Left cardiac atrium (tissue), 4 donors: ENCODE data around the gene DHRS4. TPM values are rescaled to one million over a fixed set of nuclear protein-coding genes. Genes with fewer than 3 reads are reported as not detected.

Experiments
- ATAC-seq, 2 donors: fragments of 200-7000 bp; cut with Tn5 transposase; one replicate each; pipeline ENCODE4 v1.9.1; 2020; ENCODE audit warnings: mild to moderate bottlenecking in 2 of 2, moderate library complexity in 2 of 2
- DNase-seq: peaks from one replicate; pipeline ENCODE4 v3.0.0-alpha.2; 2020
- intact Hi-C, 2 donors: fragments of 100-400 bp; cut with DNase I; formaldehyde crosslinking; loops; one replicate each; pipeline versions ENCODE4 v1.14.1 to v1.15.1; 2022 to 2023
- long read RNA-seq: library from polyadenylated mRNA; unstranded; transcript quantifications from one replicate; pipeline ENCODE4 v2.0.0, GENCODE V29; 2021
- total RNA-seq, 2 donors: library from RNA; stranded (reverse); fragmentation: NEBNext Ultra II Directional; extraction: Animal tissue kit (Norgen Biotek cat#: 25700); gene quantifications; one replicate each; pipeline ENCODE4 v1.2.1, GENCODE V29; 2021
- donor health status: DM: no; HTN: yes; CAD: no.
- donor health status: DM: no; HTN: yes; CAD: no; lungs with severe emphysema.
- donor health status: DM: yes; HTN: yes; CAD: no.
- donor health status: Dilated cardiomyopathy.

Gene DHRS4
- 10 to 100 TPM; 20.5 to 25.3 TPM for total RNA-seq
- long read RNA-seq, transcript DHRS4-201 (8 exons, 1,443 nt): major isoform, 18 of 23 reads
- long read RNA-seq, partial matches to known transcripts: 0 of 23 reads
- long read RNA-seq, other reads (novel, unspliced or antisense): 1 of 23 reads

DNA sequence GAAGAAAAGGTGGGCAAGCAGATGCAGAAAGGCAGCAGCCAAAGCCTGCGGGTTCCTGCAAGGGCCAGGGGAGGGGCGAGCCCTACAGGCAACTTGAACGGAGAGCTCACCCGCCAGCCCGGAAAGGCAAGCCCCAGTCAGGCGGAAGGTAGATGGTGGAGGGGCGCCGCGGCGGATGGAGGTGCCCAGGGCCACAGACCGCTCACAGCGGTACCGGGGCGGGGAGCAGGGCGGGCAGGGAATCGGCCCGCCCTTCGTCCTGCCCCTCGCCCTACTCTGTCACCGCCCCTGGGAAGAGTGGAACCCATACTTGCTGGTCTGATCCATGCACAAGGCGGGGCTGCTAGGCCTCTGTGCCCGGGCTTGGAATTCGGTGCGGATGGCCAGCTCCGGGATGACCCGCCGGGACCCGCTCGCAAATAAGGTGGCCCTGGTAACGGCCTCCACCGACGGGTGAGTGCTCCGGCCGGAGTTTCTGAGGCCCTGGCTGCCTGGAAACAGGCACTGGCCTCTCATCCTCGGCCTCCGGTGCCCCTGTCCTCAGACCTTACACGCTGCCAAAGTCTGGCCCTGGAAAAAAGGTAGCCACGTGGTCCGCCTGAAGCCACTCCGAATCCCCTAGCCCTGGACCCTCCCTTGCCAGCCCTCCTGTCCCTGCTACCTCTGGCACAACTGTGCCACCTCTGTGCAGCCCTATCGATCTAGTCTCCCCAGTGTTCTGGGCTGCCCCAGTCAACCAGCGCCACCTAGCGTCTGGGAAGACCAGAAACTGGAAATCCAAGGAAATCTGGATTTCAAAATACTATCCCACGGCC is at the start of gene DHRS4:
Gene DHRS4 (plus strand): TSS at position 307 of the 815 bp plus-strand sequence. CDS start 19 bp downstream, at position 326.
- peak; percentile 88 for DNase-seq
- intact Hi-C loops: no loop called here
- ATAC-seq: peak; percentile 98 to 99

DNA sequence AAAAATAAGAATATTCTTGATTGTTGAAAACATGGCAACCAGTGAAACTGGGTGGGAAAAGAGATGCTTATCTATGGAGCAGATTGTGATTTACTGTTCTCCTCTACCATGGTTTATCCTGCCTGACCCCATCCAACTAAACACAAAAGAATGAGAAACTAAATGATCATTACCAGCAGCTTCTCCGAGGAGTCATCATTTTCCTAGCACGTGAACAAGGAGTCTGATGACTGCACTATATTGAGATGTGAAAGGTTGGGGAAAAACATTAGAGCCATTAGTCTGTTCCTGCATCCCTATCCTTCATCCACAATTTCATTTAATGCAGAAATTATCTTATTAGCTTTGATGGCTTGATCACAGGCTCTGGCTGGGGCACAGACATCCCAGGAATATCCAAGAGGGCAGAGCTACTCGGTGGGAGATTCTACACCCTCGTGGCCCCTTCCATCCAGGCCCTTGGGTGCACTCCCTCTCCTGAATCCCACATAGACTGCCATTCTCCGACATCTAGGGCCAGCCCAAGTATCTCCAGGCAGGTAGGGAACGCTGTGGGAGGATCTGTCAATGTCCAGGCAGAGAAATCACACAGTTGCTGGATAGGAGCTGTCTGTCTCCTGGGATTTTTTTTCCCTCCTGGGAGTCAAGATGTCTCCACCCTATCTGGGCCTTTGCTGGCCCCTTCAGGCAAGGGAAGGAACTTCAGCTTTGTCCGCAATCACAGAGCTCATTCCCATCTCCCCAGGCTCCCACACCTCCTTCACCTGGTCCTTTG is 43.3 kb upstream of the DHRS4 start:
- intact Hi-C loops: no loop called here
- DNase-seq: no peak
- ATAC-seq: peak in 1 of 2 donors; percentile 48

DNA sequence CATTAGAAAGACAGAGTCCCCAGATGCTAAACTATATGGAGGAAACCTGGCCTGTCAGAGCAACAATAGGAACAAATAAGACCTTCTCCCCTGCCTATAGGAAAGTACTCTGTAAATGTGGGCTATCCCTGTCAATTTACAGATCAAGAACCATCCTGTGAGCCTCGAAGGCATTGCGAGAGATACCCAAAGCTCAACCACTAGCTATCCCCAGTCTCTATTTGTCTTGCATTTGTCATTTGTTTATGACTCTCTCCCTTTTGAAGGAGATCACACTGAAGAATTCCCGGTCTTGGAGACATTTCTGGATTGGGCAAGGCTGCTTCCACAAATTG is 42.7 kb upstream of the DHRS4 start:
- no peak for DNase-seq
- no peak for ATAC-seq
- intact Hi-C loops: no loop called here

DNA sequence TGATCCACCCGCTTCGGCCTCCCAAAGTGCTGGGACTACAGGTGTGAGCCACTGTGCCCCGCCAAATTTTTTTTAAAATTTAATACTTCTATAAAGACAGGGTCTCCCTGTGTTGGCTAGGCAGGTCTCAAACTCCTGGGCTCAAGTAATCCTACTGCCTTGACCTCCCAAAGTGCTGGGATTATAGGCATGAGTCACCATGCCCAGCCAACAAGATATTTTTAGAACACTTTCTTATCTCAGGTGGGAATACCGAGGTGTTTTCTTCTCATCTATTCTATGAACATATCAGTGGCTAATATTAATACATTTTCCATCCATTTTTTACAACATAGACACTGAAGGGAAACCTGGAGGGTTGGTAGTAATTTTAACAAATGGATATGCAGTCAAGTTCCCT is 38.0 kb upstream of the DHRS4 start:
- DNase-seq: no peak
- peak in 1 of 2 donors; percentile 27 for ATAC-seq
- intact Hi-C loops: no loop called here

DNA sequence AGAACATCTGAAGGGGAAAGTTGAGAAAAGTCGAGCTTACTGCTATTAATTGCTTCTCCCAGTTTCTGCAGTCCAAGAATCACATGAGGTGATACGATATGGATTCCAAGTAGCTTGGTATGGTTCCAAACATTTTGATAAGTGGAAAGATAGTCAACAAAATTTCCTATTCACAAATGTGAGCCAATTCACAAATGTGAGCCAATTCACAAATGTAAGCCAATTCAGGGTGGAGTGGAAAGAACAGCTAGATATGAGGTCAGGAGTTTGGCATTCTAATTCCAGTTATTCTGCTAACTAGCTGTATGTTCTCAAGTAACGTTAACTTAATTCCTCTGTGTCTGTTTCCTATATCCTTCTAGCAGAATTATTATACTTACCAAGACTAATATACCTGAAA is 37.6 kb upstream of the DHRS4 start:
- ATAC-seq (peak in 1 of 2 donors; percentile 88), DNase-seq (no peak)
- intact Hi-C loops: no loop called here

DNA sequence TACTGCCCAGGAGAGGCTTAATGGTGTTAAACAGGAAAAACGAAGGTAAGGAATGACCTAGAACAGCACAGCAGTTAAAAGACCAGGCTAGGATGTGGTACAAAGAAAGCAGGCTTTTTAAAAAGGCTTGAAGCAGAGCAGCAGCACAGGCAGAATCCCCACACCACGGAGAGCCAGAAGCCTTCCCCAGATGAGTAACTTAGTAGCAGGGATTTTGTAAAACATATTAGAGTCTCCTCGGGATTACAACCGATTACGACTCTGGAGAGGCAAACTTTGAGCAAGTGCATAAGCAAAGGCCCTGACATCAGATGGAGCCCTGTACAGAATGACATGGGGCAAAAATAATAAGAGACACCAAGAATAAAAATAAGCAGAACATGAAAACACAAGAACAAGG is 37.1 kb upstream of the DHRS4 start:
- no peak for DNase-seq
- intact Hi-C loops: no loop called here
- ATAC-seq: peak in 1 of 2 donors; percentile 38

DNA sequence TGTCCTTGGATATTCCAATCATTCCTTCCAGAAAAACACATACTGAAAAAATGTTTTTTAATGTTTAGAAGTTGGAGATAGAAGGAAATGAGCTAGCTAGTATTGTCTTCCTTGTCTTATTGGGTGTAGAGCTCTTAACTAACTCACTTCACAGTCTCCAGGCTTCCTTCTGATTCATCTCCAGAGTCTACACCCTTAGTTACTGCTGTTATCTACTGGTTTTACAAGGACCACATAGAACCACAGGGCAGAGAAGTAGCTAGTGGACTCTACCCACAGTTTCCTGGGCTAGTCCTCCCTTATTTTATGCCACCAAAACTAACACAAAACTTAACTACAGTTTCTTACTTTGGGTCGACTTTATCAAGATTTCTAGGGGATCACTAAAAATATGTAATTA is 31.0 kb upstream of the DHRS4 start:
- no peak for DNase-seq
- intact Hi-C loops: no loop called here
- ATAC-seq: no peak

DNA sequence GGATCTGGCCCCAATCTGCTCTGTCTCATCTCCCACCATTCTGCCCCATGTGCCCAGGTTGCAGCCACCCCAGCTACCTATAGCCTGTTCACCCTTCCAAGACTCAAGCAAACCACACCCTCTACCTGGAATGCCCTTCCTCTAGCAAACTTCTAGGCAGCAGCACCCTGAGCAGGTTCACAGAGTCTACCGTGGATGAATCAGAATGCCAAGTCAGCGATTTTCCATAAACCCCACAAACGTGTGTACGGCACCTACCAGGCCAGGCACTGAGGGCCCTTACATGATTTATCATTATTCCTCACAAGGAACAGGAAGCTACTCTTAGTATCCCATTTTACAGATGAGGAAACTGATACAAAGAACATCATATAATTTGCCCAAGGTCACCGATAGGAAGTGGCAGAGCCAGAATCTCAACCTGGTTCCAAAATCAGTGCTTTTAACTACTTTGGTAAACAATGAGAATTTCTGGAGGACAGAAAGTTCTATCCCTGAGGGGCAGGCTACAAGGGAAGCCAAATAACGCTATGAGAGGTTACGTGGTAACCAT is 28.0 kb upstream of the DHRS4 start:
- DNase-seq: no peak
- intact Hi-C loops: loop anchor here in 1 of 2 donors (5.0 kb wide), 1 partner anchor 333 kb away; no protein-coding TSS in a partner anchor
- ATAC-seq: no peak

DNA sequence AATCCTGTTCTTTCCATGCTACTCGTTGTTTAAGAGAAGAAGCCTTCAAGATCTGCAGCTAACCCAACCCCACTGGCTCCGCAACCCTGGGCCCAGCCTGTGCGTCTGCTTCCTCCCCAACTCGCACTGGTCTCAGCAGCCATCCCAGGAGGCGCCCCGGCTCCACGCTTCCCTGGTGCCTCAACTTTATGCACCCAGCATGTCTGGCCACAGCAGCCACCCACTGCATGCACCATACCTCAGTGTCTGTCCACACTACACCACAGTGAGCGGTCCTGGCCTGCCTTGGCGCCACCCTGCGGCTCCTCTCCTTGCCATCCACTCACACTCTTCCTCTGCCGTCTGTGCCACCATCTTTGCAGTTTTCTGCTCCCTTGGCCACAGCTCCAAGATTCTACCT is 27.0 kb upstream of the DHRS4 start:
- ATAC-seq (no peak), DNase-seq (no peak)
- intact Hi-C loops: loop anchor here in 1 of 2 donors (5.0 kb wide), 1 partner anchor 334 kb away; no protein-coding TSS in a partner anchor

DNA sequence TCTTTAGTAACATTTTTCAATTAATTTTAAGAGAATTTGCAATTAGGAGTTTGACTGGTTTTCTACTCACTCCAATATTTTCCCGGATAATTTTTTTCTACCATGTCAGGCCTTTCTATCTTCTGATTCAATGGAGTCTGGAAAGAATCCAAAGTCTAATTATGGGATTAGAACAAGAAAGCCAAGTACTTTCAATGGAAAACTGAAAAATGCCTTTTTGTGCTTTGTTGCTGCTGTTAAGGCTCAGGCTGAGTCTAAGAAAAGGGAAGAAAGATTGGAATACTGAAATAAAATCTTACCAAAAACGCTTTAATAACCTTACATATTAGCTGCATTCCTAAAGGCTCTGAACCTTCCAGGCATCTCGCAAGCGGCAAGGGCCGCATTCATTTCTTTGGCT is 24.4 kb upstream of the DHRS4 start:
- intact Hi-C loops: loop anchor here in 1 of 2 donors (5.0 kb wide), 1 partner anchor 337 kb away; no protein-coding TSS in a partner anchor
- DNase-seq (no peak), ATAC-seq (no peak)

DNA sequence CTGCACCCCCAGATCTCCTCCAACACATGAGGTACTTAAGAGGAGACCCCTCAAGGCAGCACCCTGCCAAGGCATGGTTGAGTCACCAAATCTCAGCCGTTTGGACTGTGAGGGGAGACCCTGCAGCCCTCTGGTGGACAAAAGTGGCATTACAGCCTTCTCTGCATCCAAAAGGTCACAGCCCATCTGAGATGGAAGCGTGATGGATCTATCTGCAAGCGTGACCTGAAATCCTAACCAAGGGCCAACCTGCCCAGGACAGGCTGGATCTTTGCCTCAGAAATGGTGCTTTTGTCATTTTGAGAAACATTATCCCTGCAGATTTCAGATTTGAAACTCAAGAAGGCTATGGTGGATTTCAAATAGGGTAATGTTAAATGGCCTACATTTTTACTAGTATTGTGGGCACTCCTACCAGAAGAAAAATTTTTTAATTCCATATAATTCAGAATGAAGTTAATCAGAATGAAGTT is 23.7 kb upstream of the DHRS4 start:
- ATAC-seq (peak; percentile 84 to 89), DNase-seq (peak; percentile 86)
- intact Hi-C loops: loop anchor here (1.0 to 5.0 kb wide), 3 partner anchors 298 to 338 kb away; no protein-coding TSS in a partner anchor

DNA sequence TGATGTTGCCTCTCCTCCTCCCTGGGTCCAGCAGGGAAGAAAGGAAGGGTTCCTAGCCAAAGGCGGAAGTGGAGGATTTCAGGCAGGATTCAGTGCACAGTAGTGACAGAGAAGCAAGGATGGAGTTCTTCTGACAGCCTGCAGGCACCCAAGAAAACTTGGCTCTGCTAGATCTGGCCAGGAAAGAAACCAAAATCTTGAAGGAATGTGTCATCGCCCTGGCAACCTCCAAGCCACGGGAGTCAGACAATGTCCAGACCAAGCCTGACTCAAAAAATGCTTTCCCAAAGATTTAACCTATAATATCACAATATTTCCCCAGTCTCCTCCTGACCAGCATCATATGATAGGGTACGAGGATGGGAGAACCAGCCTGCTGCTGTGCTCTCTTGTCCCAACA is 22.8 kb upstream of the DHRS4 start:
- ATAC-seq: peak; percentile 38 to 81
- intact Hi-C loops: loop anchor here (1.0 to 5.0 kb wide), 2 partner anchors 298 kb away; no protein-coding TSS in a partner anchor
- no peak for DNase-seq

DNA sequence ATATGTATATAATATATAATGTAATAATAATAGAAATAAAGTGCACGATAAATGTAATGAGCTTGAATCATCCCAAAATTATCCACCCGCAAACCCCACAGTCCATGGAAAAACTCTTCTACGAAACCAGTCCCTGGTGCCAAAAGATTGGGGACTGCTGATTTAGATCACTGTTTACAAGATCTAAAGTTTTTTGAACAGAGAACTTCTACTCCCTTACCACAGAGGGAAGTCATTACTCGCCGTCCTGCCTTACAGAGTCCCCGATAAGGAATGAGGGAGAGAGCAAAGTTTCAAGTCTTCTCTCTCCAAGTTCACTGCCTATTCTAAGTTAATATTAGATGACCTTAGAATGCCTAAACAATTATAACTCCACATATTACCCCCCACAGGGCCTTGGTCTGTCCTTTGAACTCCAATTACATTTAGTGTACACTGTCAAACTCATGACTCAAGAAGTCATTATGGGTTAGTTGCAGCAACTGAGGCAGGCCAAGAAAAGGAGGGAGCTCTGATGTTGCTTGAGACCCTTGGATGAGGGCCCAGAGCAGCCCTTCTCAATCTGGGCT is 21.8 kb upstream of the DHRS4 start:
- no peak for ATAC-seq
- no peak for DNase-seq
- intact Hi-C loops: loop anchor here in 1 of 2 donors (5.0 kb wide), 1 partner anchor 300 kb away; no protein-coding TSS in a partner anchor

DNA sequence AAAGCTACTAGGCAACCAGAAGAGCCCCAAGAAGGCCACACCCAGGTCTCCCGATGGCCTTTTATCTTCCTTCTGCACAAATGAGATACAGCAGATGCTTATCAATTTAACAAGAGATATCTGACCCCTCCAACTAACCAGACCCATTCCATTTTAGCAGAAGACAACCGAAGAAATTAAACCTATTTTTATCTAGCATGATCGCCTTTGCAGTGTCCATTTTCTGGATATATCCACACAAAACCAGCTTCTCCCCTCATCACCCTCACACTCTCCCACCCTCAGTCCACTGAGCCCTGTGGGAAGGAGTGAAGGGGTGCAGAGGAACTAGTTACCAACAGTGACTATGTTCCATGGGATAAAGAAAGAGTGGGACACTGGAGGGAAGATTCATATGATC is 20.9 kb upstream of the DHRS4 start:
- ATAC-seq (no peak), DNase-seq (no peak)
- intact Hi-C loops: loop anchor here in 1 of 2 donors (5.0 kb wide), 1 partner anchor 300 kb away; no protein-coding TSS in a partner anchor

DNA sequence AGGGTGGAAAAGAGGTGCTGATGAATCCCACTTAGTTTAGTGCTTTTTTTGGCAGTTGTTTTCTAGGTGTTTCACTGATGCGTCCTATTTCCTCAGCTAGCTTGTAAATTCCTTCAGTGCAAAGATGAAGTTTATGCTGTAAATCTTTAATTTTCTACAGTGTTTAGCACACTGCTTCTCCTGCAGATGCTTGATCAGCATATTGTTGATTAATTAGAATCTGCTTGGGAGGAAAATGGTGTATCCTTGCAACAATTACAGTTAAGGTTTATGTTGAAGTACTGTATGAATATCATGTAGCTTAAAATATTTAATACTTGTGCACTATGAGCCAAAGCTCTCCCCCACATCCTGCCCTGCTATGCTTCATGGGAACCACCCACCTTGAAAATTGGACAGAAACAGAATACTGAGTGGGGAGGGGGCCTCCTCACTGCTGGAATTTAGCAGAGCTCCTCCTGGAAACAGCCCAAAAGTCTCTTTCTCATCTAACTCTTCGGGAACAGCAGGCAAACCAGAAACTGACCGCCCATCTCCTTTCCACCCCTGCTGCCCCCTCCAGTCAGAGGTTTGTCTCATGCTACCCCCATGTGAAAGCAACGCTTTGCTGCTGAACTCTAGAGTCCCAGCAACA is 20.3 kb upstream of the DHRS4 start:
- DNase-seq: no peak
- intact Hi-C loops: loop anchor here in 1 of 2 donors (5.0 kb wide), 1 partner anchor 301 kb away; no protein-coding TSS in a partner anchor
- no peak for ATAC-seq

DNA sequence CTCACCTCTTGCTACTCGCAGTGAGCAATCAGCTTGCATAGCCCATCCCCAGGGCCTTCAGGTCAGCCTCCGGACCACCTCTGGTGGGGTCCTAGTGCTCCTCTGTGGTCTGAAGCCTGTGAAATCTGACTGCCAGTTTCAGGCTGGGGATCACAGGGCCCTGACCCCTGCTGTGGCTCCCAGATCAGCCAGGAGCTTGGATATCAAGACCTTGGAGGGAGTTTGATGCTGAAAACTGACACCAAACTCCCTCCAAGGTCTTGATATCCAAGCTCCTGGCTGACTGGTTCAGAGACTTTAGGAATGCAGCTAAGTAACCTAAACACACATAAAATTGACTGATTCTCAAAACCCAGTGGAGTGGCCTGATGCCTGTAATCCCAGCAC is 19.8 kb upstream of the DHRS4 start:
- DNase-seq (no peak), ATAC-seq (no peak)
- intact Hi-C loops: loop anchor here in 1 of 2 donors (5.0 kb wide), 1 partner anchor 301 kb away; no protein-coding TSS in a partner anchor

DNA sequence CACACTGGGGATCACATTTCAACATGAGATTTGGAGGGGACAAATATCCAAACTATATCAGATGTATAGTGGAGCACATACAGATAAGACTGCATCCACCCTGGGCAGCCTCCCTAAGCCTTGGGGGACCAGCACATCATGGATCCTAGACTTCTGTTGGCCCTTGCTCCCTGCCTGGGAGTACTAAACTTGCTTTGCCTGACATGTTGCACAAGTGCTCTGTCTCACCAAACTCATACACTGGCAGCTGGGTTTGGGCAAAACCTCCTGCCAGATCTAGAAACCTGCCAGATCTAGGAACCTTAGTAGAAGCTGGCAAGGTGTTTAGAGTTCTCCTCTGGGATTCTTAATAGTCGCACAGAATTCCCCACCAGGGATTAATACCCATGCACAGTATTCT is 18.4 kb upstream of the DHRS4 start:
- DNase-seq (no peak), ATAC-seq (no peak)
- intact Hi-C loops: no loop called here

DNA sequence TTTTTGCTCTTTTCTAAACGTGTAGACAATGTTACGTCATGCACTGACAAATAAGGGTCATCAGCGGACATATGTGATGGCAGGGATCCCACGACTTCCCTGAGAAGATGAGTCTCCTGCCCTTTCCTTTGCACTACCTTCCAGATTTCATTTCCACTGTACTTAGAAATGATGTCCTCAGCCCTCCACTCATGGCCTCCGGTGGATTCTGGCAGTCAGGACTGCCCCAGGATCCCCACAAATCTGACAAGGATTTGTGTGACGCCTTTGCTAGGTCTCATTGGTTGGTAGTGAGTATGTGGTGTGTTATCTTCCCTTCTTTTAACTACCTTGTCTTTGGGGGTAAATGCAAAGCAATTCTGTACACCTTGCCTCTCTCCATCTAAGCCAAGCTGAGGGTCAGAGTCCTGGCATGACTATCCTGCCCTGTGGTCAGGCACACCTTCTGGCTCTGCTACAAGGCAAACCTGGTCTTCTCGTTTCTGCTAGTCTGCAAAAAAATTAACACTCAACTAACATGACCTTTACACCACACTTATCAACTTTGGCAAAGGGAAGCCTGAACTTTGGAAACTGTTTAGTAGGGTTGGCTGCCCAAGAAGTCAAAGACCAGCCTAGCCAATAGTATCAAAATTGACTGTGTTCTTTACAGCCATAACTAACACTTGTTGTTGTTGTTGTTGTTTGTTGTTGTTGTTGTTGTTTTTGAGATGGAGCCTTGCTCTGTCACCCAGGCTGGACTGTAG is 17.3 kb upstream of the DHRS4 start:
- DNase-seq (no peak), ATAC-seq (no peak)
- intact Hi-C loops: no loop called here
